ENCODE measurements around the gene TMEM209.
"Not testable (repeated sequence)": the region's sequence is repeated elsewhere in the genome, so short reads cannot be mapped to it uniquely, and the experiment has no call there.

The TMEM209 gene

DNA sequence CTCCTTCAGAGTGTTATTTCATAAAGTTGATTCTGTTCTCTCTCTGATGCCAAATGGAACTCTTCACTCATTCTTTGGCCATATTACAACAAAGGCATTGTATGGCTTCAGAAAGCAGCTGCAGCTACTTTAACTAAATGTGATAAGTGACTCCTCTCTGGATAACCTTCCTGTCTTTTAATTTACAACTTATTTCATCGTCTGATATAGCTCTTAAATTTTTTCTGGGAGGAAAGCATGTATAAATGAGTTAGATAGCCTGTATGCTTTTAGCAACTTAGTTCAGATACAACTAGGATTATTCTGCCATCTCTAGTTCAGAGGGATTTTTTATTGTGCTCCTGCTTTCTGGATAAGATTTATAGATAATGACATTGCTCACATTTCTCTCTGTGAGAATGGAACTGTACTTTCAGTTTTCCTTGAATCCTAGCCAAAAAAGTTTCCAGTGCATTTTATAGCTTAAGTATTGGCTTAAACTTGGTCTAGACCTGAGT, 77.3 kb downstream of the TMEM209 start:
- H3K4me2 ChIP-seq (ENCODE audit: low read length), result no peak overlapping the region
- H3K9me3 ChIP-seq (ENCODE audit: control insufficient read depth, insufficient read depth, low read length), result no peaks in the 10 kb centered on the region
- peaks cover 44% of the 10 kb centered on the region for H3K36me3 ChIP-seq (ENCODE audit: control insufficient read depth, low read length)
- no peaks in the 10 kb centered on the region for H4K20me1 ChIP-seq (ENCODE audit: control insufficient read depth, insufficient read depth, low read depth, low read length)
- no peak overlapping the region for H3K27ac ChIP-seq (ENCODE audit: low read depth, low read length)
- no peak overlapping the region for H3K4me3 ChIP-seq (ENCODE audit: low read length)
- H3K4me1 ChIP-seq (ENCODE audit: control insufficient read depth, low read length), result no peaks in the 10 kb centered on the region
- no peaks in the 10 kb centered on the region for H3K79me2 ChIP-seq (ENCODE audit: control insufficient read depth, low read length)
- H3F3A ChIP-seq (ENCODE audit: control insufficient read depth, insufficient read depth), result no peaks in the 10 kb centered on the region
- H3K27me3 ChIP-seq (ENCODE audit: control insufficient read depth, low read length), result no peaks in the 10 kb centered on the region
- no peak for TF ChIP-seq EZH2phosphoT487 (IDR thresholded peaks at IDR 0.05; ENCODE audit: borderline replicate concordance, low read length)
- TF ChIP-seq, protein P1, sequence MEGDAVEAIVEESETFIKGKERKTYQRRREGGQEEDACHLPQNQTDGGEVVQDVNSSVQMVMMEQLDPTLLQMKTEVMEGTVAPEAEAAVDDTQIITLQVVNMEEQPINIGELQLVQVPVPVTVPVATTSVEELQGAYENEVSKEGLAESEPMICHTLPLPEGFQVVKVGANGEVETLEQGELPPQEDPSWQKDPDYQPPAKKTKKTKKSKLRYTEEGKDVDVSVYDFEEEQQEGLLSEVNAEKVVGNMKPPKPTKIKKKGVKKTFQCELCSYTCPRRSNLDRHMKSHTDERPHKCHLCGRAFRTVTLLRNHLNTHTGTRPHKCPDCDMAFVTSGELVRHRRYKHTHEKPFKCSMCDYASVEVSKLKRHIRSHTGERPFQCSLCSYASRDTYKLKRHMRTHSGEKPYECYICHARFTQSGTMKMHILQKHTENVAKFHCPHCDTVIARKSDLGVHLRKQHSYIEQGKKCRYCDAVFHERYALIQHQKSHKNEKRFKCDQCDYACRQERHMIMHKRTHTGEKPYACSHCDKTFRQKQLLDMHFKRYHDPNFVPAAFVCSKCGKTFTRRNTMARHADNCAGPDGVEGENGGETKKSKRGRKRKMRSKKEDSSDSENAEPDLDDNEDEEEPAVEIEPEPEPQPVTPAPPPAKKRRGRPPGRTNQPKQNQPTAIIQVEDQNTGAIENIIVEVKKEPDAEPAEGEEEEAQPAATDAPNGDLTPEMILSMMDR (IDR thresholded peaks at IDR 0.05; ENCODE audit: low read depth, low read length, poor library complexity, severe bottlenecking), result no peak
- no peaks in the 10 kb centered on the region for H3K9me2 ChIP-seq (replicated peaks; ENCODE audit: control insufficient read depth, low read length)

DNA sequence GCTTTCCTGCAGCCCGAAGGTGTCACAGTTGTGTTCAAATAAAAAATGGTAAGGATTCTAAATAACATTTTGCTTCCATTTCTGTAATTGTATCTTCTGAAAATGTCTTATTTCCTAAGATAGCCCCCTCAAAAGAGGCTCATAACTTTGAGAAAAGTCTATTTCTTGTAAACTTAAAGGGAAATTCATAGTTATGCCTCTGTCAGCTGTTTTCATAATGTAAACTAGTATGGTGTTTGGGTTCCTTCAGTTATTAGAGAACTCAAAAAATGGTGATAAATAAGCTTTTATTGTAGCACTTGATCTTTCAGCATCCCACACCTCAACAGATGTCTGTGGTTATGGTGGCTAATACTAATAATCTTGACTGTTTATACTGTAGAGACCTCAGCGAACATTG, 77.8 kb downstream of the TMEM209 start:
- Histone ChIP-seq H4K20me1 (ENCODE audit: control insufficient read depth, insufficient read depth, low read depth, low read length) (no peaks in the 10 kb centered on the region), H3K27ac (ENCODE audit: low read depth, low read length) (no peak overlapping the region), H3K4me1 (ENCODE audit: control insufficient read depth, low read length) (no peaks in the 10 kb centered on the region), H3K4me2 (ENCODE audit: low read length) (no peak overlapping the region), H3F3A (ENCODE audit: control insufficient read depth, insufficient read depth) (no peaks in the 10 kb centered on the region), H3K27me3 (ENCODE audit: control insufficient read depth, low read length) (no peaks in the 10 kb centered on the region), H3K79me2 (ENCODE audit: control insufficient read depth, low read length) (no peaks in the 10 kb centered on the region), H3K9me3 (ENCODE audit: control insufficient read depth, insufficient read depth, low read length) (no peaks in the 10 kb centered on the region), H3K4me3 (ENCODE audit: low read length) (no peak overlapping the region), H3K36me3 (ENCODE audit: control insufficient read depth, low read length) (peaks cover 48% of the 10 kb centered on the region), H3K9me2 (replicated peaks; ENCODE audit: control insufficient read depth, low read length) (no peaks in the 10 kb centered on the region)
- no peak for TF ChIP-seq EZH2phosphoT487 (IDR thresholded peaks at IDR 0.05; ENCODE audit: borderline replicate concordance, low read length)
- TF ChIP-seq, protein P1 (IDR thresholded peaks at IDR 0.05; ENCODE audit: low read depth, low read length, poor library complexity, severe bottlenecking), result no peak

DNA sequence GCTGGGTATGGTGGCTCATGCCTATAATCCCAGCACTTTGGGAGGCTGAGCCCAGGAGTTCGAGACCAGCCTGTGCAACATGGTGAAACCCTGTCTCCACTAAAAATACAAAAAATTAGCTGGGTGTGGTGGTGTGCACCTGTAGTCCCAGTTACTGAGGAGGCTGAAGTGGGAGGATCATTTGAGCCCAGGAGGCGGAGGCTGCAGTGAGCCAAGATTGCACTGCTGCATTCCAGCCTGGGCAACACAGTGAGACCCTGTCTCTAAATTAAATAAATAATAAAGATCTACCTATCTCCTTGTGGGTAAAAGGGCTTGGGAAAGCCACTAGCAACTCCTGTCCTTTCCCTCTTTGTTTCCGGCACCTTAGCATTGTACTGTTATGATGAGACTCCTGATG, 78.4 kb downstream of the TMEM209 start:
- H3K9me2 ChIP-seq (replicated peaks; ENCODE audit: control insufficient read depth, low read length); H3K27ac ChIP-seq (ENCODE audit: low read depth, low read length); H3K27me3 ChIP-seq (ENCODE audit: control insufficient read depth, low read length); H3K4me2 ChIP-seq (ENCODE audit: low read length); H3K79me2 ChIP-seq (ENCODE audit: control insufficient read depth, low read length); H3K4me1 ChIP-seq (ENCODE audit: control insufficient read depth, low read length); H3F3A ChIP-seq (ENCODE audit: control insufficient read depth, insufficient read depth); H3K4me3 ChIP-seq (ENCODE audit: low read length); H3K9me3 ChIP-seq (ENCODE audit: control insufficient read depth, insufficient read depth, low read length); H4K20me1 ChIP-seq (ENCODE audit: control insufficient read depth, insufficient read depth, low read depth, low read length): not testable (repeated sequence)
- H3K36me3 ChIP-seq (ENCODE audit: control insufficient read depth, low read length), result peaks cover 54% of the 10 kb centered on the region

DNA sequence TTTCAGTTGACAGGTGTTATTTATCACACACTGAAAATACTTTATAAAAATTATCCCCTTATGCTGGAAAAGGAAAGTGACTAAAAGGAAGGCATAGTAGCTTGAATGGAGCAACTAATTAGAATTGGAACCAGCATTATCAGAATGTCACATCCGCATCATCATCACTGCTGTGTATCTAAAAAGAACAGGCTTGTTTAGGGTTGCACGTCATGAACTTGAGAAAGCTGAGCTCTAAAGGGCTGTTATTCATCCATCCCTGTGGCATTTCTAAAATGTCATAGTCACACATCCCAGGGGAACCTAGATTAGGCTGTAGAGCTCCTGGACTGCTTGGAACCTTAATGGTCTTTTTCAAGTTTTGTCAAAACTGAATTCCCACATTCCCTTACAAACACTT, 80.5 kb downstream of the TMEM209 start:
- TF ChIP-seq, protein P1 (IDR thresholded peaks at IDR 0.05; ENCODE audit: low read depth, low read length, poor library complexity, severe bottlenecking), result no peak
- TF ChIP-seq EZH2phosphoT487 (IDR thresholded peaks at IDR 0.05; ENCODE audit: borderline replicate concordance, low read length), result no peak
- Histone ChIP-seq H3K27ac (ENCODE audit: low read depth, low read length) (no peak overlapping the region), H3K27me3 (ENCODE audit: control insufficient read depth, low read length) (no peaks in the 10 kb centered on the region), H3K36me3 (ENCODE audit: control insufficient read depth, low read length) (peaks cover 48% of the 10 kb centered on the region), H3K79me2 (ENCODE audit: control insufficient read depth, low read length) (no peaks in the 10 kb centered on the region), H4K20me1 (ENCODE audit: control insufficient read depth, insufficient read depth, low read depth, low read length) (no peaks in the 10 kb centered on the region), H3F3A (ENCODE audit: control insufficient read depth, insufficient read depth) (no peaks in the 10 kb centered on the region), H3K4me1 (ENCODE audit: control insufficient read depth, low read length) (no peaks in the 10 kb centered on the region), H3K4me3 (ENCODE audit: low read length) (no peak overlapping the region), H3K9me2 (replicated peaks; ENCODE audit: control insufficient read depth, low read length) (no peaks in the 10 kb centered on the region), H3K4me2 (ENCODE audit: low read length) (no peak overlapping the region), H3K9me3 (ENCODE audit: control insufficient read depth, insufficient read depth, low read length) (no peaks in the 10 kb centered on the region)
